A549 (cell line): Measurements from ENCODE around the gene PDZD2. TPM values are rescaled to one million over a fixed set of nuclear protein-coding genes. Genes with fewer than 3 reads are reported as not detected.
A peak's percentile ranks its signal among the peaks of the same experiment; 100 is the strongest.

Experiments used
- ATAC-seq, 2 experiments: fragments of 200-7000 bp in 1 of 2; fragments of >200 bp in 1 of 2; cut with Nextera tagmentation in 1 of 2; cut with Tn5 transposase in 1 of 2; 3 replicates each; pipeline versions ENCODE4 v1.8.0 to v1.9.1; 2018 to 2020; ENCODE audit warnings: mild to moderate bottlenecking in 1 of 2, moderate library complexity in 1 of 2
- CTCF ChIA-PET: fragments of 300-600 bp; sonication (Branson Sonifier 250); formaldehyde crosslinking; extraction: SDS; loops from one replicate; lab custom pipeline; 2021; ENCODE audit warnings: antibody characterized with exemption, inconsistent platforms; lab: Yijun Ruan, JAX
- POLR2A ChIA-PET: fragments of 350-600 bp; formaldehyde crosslinking; extraction: SDS; loops from one replicate; lab custom pipeline; 2021; ENCODE audit warnings: antibody characterized with exemption, inconsistent platforms; lab: Yijun Ruan, JAX
- DNase-seq, 2 experiments: peaks; one replicate each; pipeline versions ENCODE4 v3.0.0 to v3.0.0-alpha.2; 2011 to 2016; ENCODE audit warnings: low read depth in 1 of 2, low spot score in 1 of 2
- FAIRE-seq: peaks from 2 replicates; lab custom pipeline; 2011; peaks lifted over from hg19 to GRCh38; lab: Jason Lieb, UNC
- H3K27ac ChIP-seq, 2 experiments: fragments of >200 bp; sonication (Bioruptor Twin); formaldehyde crosslinking; 3 replicates each; pipeline ENCODE4 v1.5.1; 2016 to 2017
- H3K4me1 ChIP-seq: fragments of >200 bp; sonication (Bioruptor Twin); formaldehyde crosslinking; 3 replicates; pipeline ENCODE4 v1.6.1; 2016
- H3K4me2 ChIP-seq: fragments of >200 bp; sonication (Bioruptor Twin); formaldehyde crosslinking; 3 replicates; pipeline ENCODE4 v1.6.1; 2016
- H3K4me3 ChIP-seq: fragments of >200 bp; sonication (Bioruptor Twin); formaldehyde crosslinking; 3 replicates; pipeline ENCODE4 v1.5.1; 2016
- H3K9me3 ChIP-seq: fragments of >200 bp; sonication (Bioruptor Twin); formaldehyde crosslinking; 3 replicates; pipeline ENCODE4 v1.6.1; 2016
- CBX8 ChIP-seq: fragments of 200-600 bp; sonication (generic); IDR thresholded peaks from 2 replicates; pipeline ENCODE4 v1.6.1; 2016
- CEBPB ChIP-seq, 2 experiments: fragments of >200 bp in 1 of 2; sonication (Bioruptor Twin) in 1 of 2; formaldehyde crosslinking in 1 of 2; IDR thresholded peaks; 2 replicates each; pipeline ENCODE4 v1.6.1; 2012 to 2016
- EP300 ChIP-seq, 2 experiments: fragments of >200 bp; sonication (Bioruptor Twin); formaldehyde crosslinking; IDR thresholded peaks; 2 replicates in 1 of 2; 3 replicates in 1 of 2; pipeline ENCODE4 v1.6.1; 2016 to 2017
- FOSB ChIP-seq: fragments of 250-450 bp; sonication (Bioruptor Pico); IDR thresholded peaks from 2 replicates; pipeline ENCODE4 v1.5.0; 2020; ENCODE audit warnings: mild to moderate bottlenecking, moderate library complexity
- FOSL2 ChIP-seq, 2 experiments: fragments of 450-650 bp in 1 of 2; fragments of >200 bp in 1 of 2; sonication (Bioruptor Twin) in 1 of 2; formaldehyde crosslinking; IDR thresholded peaks; 2 replicates each; pipeline versions ENCODE4 v1.5.0 to v1.6.1; 2016 to 2020; ENCODE audit warnings: mild to moderate bottlenecking in 1 of 2, moderate library complexity in 1 of 2
- HEYL ChIP-seq: fragments of 250-450 bp; sonication (Bioruptor Pico); IDR thresholded peaks from 2 replicates; pipeline ENCODE4 v1.8.0; 2021; ENCODE audit warnings: mild to moderate bottlenecking, moderate library complexity
- JUN ChIP-seq, 2 experiments: fragments of >200 bp; sonication (Bioruptor Twin); formaldehyde crosslinking; IDR thresholded peaks; 2 replicates in 1 of 2; 3 replicates in 1 of 2; pipeline ENCODE4 v1.6.1; 2016 to 2017
- JUNB ChIP-seq: fragments of >200 bp; sonication (Bioruptor Twin); formaldehyde crosslinking; IDR thresholded peaks from 2 replicates; pipeline ENCODE4 v1.6.1; 2016
- MAX ChIP-seq: IDR thresholded peaks from 2 replicates; pipeline ENCODE4 v1.6.1; 2012
- NFE2L2 ChIP-seq: fragments of 150-350 bp; conservative IDR thresholded peaks from 2 replicates; pipeline ENCODE4 v1.6.1; 2014; ENCODE audit warnings: low read length
- NR3C1 ChIP-seq: fragments of >200 bp; sonication (Bioruptor Twin); formaldehyde crosslinking; IDR thresholded peaks from 3 replicates; pipeline ENCODE4 v1.6.1; 2017
- PHF8 ChIP-seq: fragments of 200-600 bp; sonication (generic); IDR thresholded peaks from 2 replicates; pipeline ENCODE4 v1.6.1; 2016; ENCODE audit warnings: low read depth, mild to moderate bottlenecking, antibody characterized with exemption, moderate library complexity, borderline replicate concordance
- RAD21 ChIP-seq, 2 experiments: fragments of >200 bp in 1 of 2; sonication (Bioruptor Twin) in 1 of 2; formaldehyde crosslinking in 1 of 2; IDR thresholded peaks in 1 of 2; conservative IDR thresholded peaks in 1 of 2; 2 replicates in 1 of 2; 3 replicates in 1 of 2; pipeline ENCODE4 v1.6.1; 2012 to 2018; ENCODE audit warnings: inconsistent platforms in 1 of 2
- RCOR1 ChIP-seq: fragments of 150-350 bp; IDR thresholded peaks from 2 replicates; pipeline ENCODE4 v1.6.1; 2014; ENCODE audit warnings: antibody characterized with exemption, low read length, low read depth
- SMC3 ChIP-seq: fragments of >200 bp; sonication (Bioruptor Twin); formaldehyde crosslinking; IDR thresholded peaks from 3 replicates; pipeline ENCODE4 v1.6.1; 2018; ENCODE audit warnings: inconsistent platforms
- TP53 ChIP-seq: fragments of 250-450 bp; sonication (Bioruptor Pico); IDR thresholded peaks from 2 replicates; pipeline ENCODE4 v1.5.0; 2021; ENCODE audit warnings: mild to moderate bottlenecking, moderate library complexity
- ZC3H11A ChIP-seq: fragments of 450-650 bp; IDR thresholded peaks from 2 replicates; pipeline ENCODE4 v1.6.1; 2014; ENCODE audit warnings: antibody characterized with exemption, mild to moderate bottlenecking
- WGBS: methylation state at CpG from one replicate; pipeline ENCODE4 v1.1.6; 2017; ENCODE audit errors: missing lambda C conversion rate; 5-methylcytosine and 5-hydroxymethylcytosine counted together
- polyA plus RNA-seq, 4 experiments: library from polyadenylated mRNA; depleted of rRNA in 3 of 4; stranded (reverse); fragments of >200 nt; fragmentation: RNase III in 1 of 4; extraction: RNeasy Plus Mini Kit Qiagen cat#74134 plus additional on column Dnase treatment in 1 of 4; gene quantifications; 2 replicates in 3 of 4; 3 replicates in 1 of 4; pipeline ENCODE4 v1.2.3, GENCODE V29; 2011 to 2017
- TF ChIP-seq, protein P1 (sequence below): fragments of >200 bp; sonication (Bioruptor Twin); formaldehyde crosslinking; IDR thresholded peaks from 3 replicates; pipeline ENCODE4 v1.6.1; 2016
- TF ChIP-seq, protein P2 (sequence below): IDR thresholded peaks from 2 replicates; pipeline ENCODE4 v1.6.1; 2012
- TF ChIP-seq, protein P3 (sequence below): fragments of 150-350 bp; IDR thresholded peaks from 2 replicates; pipeline ENCODE4 v1.6.1; 2014; ENCODE audit warnings: low read depth, mild to moderate bottlenecking, low read length
- TF ChIP-seq, protein P4 (sequence below): fragments of >200 bp; sonication (Bioruptor Twin); formaldehyde crosslinking; IDR thresholded peaks from 2 replicates; pipeline ENCODE4 v1.6.1; 2016
- TF ChIP-seq, protein P5 (sequence below): fragments of 250-450 bp; sonication (Bioruptor Pico); IDR thresholded peaks from 2 replicates; pipeline ENCODE4 v1.5.0; 2021; ENCODE audit warnings: mild to moderate bottlenecking, moderate library complexity, borderline replicate concordance

Gene PDZD2
- polyA plus RNA-seq, 2 of the 4 experiments (the other 2 are of a cell fraction) = 0.06 to 0.09 TPM

DNA sequence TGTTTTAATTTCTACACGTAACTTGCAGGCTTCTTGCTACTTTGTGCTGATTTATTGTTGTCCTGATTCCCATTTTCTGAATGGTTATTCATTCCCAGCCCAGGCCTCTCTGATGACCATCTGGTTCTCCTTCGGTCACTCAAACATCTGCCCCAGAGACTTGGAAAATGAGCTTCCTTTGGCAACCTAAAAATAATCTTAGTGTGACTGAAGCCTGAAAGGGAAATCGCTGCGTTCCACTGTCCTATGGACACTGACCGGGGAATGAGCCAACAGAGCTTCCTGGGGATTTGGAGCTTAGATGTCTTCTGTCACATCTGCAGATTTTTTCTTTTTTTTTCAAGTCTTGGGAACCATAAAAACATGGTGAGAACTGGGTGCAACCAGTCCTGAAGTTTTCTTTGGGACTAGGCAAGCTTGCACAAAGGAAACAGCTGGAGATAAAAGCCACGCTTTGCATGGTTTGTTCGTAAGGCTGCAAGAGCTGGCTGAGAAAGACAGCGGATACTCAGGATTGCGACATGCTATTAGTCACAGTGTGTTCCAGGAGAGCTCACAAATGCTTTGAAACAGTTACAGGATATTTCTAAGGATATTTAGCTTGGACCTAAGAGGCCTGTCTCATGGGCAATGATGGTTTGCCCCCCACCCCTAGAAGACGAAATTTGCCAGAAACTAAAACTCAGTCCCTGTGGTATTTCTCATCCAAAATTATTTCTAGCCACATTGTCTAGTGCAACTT is 389.0 kb downstream of the PDZD2 start:
- FAIRE-seq (peak; percentile 28), ATAC-seq (peak; percentile 92 to 93), DNase-seq (peak; percentile 47 to 73)
- POLR2A ChIA-PET = interaction anchor here (0.5 kb wide), 1 partner anchor 781 kb away, joined by 3 read pairs; no protein-coding TSS in a partner anchor
- CTCF ChIA-PET = interaction anchor here (1.3 to 3.6 kb wide), 3 partner anchors 10 to 49 kb away, joined by 4 to 11 read pairs (median 5); no protein-coding TSS in a partner anchor
- H3K27ac ChIP-seq = peak overlapping the region; percentile 75
- H3K4me1 ChIP-seq = peaks cover 34% of the 10 kb centered on the region
- H3K4me2 ChIP-seq = peak overlapping the region; percentile 74
- no peak overlapping the region for H3K4me3 ChIP-seq
- TF ChIP-seq EP300 (IDR thresholded peaks at IDR 0.05) (peak in 1 of 2 experiments; percentile 47; a peak in 1 of 5 replicates), CBX8 (no peak), MAX (peak; percentile 45), NFE2L2 (no peak), NR3C1 (no peak), SMC3 (0 out of 3 replicates have a peak, but pooled peaks have one; percentile 20), CEBPB (IDR thresholded peaks at IDR 0.05) (peak; percentile 95 to 98), HEYL (CRISPR knock-in tag) (no peak), FOSB (CRISPR knock-in tag) (no peak), JUN (IDR thresholded peaks at IDR 0.05) (peak in 1 of 2 experiments; percentile 44; a peak in 2 of 5 replicates), ZC3H11A (no peak), TP53 (CRISPR knock-in tag) (no peak), JUNB (peak; percentile 59), RAD21 (conservative IDR thresholded peaks at IDR 0.05 in 1 of 2, IDR thresholded peaks at IDR 0.05 in 1 of 2) (0 out of 5 replicates have a peak, but pooled peaks of 1 of the 2 experiments have one; percentile 17), PHF8 (no peak), FOSL2 (IDR thresholded peaks at IDR 0.05) (no peak), FOSL2 (CRISPR knock-in tag; IDR thresholded peaks at IDR 0.05) (peak; percentile 78), RCOR1 (no peak)
- TF ChIP-seq, protein P1, sequence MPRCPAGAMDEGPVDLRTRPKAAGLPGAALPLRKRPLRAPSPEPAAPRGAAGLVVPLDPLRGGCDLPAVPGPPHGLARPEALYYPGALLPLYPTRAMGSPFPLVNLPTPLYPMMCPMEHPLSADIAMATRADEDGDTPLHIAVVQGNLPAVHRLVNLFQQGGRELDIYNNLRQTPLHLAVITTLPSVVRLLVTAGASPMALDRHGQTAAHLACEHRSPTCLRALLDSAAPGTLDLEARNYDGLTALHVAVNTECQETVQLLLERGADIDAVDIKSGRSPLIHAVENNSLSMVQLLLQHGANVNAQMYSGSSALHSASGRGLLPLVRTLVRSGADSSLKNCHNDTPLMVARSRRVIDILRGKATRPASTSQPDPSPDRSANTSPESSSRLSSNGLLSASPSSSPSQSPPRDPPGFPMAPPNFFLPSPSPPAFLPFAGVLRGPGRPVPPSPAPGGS = 0 out of 3 replicates have a peak, but pooled peaks have one; percentile 44
- TF ChIP-seq, protein P2, sequence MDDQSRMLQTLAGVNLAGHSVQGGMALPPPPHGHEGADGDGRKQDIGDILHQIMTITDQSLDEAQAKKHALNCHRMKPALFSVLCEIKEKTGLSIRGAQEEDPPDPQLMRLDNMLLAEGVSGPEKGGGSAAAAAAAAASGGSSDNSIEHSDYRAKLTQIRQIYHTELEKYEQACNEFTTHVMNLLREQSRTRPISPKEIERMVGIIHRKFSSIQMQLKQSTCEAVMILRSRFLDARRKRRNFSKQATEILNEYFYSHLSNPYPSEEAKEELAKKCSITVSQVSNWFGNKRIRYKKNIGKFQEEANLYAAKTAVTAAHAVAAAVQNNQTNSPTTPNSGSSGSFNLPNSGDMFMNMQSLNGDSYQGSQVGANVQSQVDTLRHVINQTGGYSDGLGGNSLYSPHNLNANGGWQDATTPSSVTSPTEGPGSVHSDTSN = no peak
- TF ChIP-seq, protein P3, sequence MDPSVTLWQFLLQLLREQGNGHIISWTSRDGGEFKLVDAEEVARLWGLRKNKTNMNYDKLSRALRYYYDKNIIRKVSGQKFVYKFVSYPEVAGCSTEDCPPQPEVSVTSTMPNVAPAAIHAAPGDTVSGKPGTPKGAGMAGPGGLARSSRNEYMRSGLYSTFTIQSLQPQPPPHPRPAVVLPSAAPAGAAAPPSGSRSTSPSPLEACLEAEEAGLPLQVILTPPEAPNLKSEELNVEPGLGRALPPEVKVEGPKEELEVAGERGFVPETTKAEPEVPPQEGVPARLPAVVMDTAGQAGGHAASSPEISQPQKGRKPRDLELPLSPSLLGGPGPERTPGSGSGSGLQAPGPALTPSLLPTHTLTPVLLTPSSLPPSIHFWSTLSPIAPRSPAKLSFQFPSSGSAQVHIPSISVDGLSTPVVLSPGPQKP = no peak
- TF ChIP-seq, protein P4, sequence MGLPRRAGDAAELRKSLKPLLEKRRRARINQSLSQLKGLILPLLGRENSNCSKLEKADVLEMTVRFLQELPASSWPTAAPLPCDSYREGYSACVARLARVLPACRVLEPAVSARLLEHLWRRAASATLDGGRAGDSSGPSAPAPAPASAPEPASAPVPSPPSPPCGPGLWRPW = peak; percentile 72; the same call in 1 of the 2 replicates
- TF ChIP-seq, protein P5, sequence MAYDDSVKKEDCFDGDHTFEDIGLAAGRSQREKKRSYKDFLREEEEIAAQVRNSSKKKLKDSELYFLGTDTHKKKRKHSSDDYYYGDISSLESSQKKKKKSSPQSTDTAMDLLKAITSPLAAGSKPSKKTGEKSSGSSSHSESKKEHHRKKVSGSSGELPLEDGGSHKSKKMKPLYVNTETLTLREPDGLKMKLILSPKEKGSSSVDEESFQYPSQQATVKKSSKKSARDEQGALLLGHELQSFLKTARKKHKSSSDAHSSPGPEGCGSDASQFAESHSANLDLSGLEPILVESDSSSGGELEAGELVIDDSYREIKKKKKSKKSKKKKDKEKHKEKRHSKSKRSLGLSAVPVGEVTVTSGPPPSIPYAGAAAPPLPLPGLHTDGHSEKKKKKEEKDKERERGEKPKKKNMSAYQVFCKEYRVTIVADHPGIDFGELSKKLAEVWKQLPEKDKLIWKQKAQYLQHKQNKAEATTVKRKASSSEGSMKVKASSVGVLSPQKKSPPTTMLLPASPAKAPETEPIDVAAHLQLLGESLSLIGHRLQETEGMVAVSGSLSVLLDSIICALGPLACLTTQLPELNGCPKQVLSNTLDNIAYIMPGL (CRISPR knock-in tag) = no peak
- no peaks in the 10 kb centered on the region for H3K9me3 ChIP-seq
- 19% methylated on average over 10 of the region's 10 CpGs for WGBS
